Neural cell (in vitro differentiated cells): ENCODE results near the gene LETMD1. TPM values are rescaled to one million over a fixed set of nuclear protein-coding genes. Genes with fewer than 3 reads are reported as not detected.
A peak's percentile ranks its signal among the peaks of the same experiment; 100 is the strongest.

Source experiments
- H2AFZ ChIP-seq: fragments of 200-600, 300-800 bp; sonication (generic), shearing (Covaris generic); 2 replicates; pipeline ENCODE4 v1.6.0; 2014; ENCODE audit warnings: low read depth, mild to moderate bottlenecking, antibody characterized with exemption, low read length, moderate library complexity
- H3F3A ChIP-seq: fragments of 200-600 bp; shearing (Covaris generic); 2 replicates; pipeline ENCODE4 v1.6.1; 2016; ENCODE audit warnings: mild to moderate bottlenecking, moderate library complexity, mixed read lengths, antibody characterized with exemption, low read length; ENCODE audit not compliant: insufficient read depth, poor library complexity, severe bottlenecking
- H3K27ac ChIP-seq: fragments of 200-600, 300-800 bp; sonication (generic), shearing (Covaris generic); 2 replicates; pipeline ENCODE4 v1.5.1; 2014; ENCODE audit warnings: mild to moderate bottlenecking, low read length, moderate library complexity
- H3K27me3 ChIP-seq: fragments of 300-800, 200-600 bp; sonication (generic), shearing (Covaris generic); 2 replicates; pipeline ENCODE4 v1.6.0; 2014; ENCODE audit warnings: mild to moderate bottlenecking, low read depth, low read length, moderate library complexity; ENCODE audit not compliant: insufficient read depth
- H3K36me3 ChIP-seq: fragments of 300-800, 200-600 bp; sonication (generic), shearing (Covaris generic); 2 replicates; pipeline ENCODE4 v1.5.1; 2014; ENCODE audit warnings: mild to moderate bottlenecking, antibody characterized with exemption, low read length, moderate library complexity; ENCODE audit not compliant: insufficient read depth
- H3K4me2 ChIP-seq: fragments of 300-800, 200-600 bp; sonication (generic), shearing (Covaris generic); 2 replicates; pipeline ENCODE4 v1.6.0; 2014; ENCODE audit warnings: mild to moderate bottlenecking, low read length
- H3K4me3 ChIP-seq: fragments of 300-800, 200-600 bp; sonication (generic), shearing (Covaris generic); 2 replicates; pipeline ENCODE4 v1.5.1; 2014; ENCODE audit warnings: mild to moderate bottlenecking, low read length, moderate library complexity
- H3K79me2 ChIP-seq: fragments of 200-600 bp; shearing (Covaris generic); replicated peaks from 2 replicates; pipeline ENCODE4 v1.6.0; 2014; ENCODE audit warnings: mild to moderate bottlenecking, low read length, moderate library complexity; ENCODE audit not compliant: insufficient read depth
- H3K9ac ChIP-seq: fragments of 300-800, 200-600 bp; sonication (generic), shearing (Covaris generic); 2 replicates; pipeline ENCODE4 v1.6.1; 2016; ENCODE audit warnings: mild to moderate bottlenecking, low read length, mixed read lengths
- H3K9me2 ChIP-seq: fragments of 200-600 bp; shearing (Covaris generic); 2 replicates; pipeline ENCODE4 v1.6.1; 2016; ENCODE audit warnings: mild to moderate bottlenecking, low read length, mixed read lengths; ENCODE audit not compliant: insufficient read depth
- H3K9me3 ChIP-seq: fragments of 200-600, 300-800 bp; sonication (generic), shearing (Covaris generic); 2 replicates; pipeline ENCODE4 v1.6.1; 2016; ENCODE audit warnings: mild to moderate bottlenecking, mixed run types, low read length, moderate library complexity, mixed read lengths
- H4K20me1 ChIP-seq: fragments of 200-600 bp; shearing (Covaris generic); 2 replicates; pipeline ENCODE4 v1.6.1; 2016; ENCODE audit warnings: mild to moderate bottlenecking, mixed run types; ENCODE audit not compliant: insufficient read depth
- EP300 ChIP-seq: fragments of 450-650 bp; conservative IDR thresholded peaks from 2 replicates; pipeline ENCODE4 v1.6.1; 2014; ENCODE audit warnings: antibody characterized with exemption, mild to moderate bottlenecking, moderate library complexity; ENCODE audit not compliant: poor library complexity, severe bottlenecking
- EZH2 ChIP-seq: fragments of 200-600, 300-800 bp; shearing (Covaris generic), sonication (generic); IDR thresholded peaks from 2 replicates; pipeline ENCODE4 v1.6.1; 2014; ENCODE audit warnings: antibody characterized with exemption, low read length, borderline replicate concordance, mild to moderate bottlenecking; ENCODE audit not compliant: insufficient read depth, poor library complexity, severe bottlenecking
- MXI1 ChIP-seq: fragments of 450-650 bp; conservative IDR thresholded peaks from 2 replicates; pipeline ENCODE4 v1.6.1; 2014; ENCODE audit warnings: antibody characterized with exemption, mild to moderate bottlenecking; ENCODE audit not compliant: poor library complexity, severe bottlenecking
- POLR2AphosphoS5 ChIP-seq: IDR thresholded peaks from 2 replicates; pipeline ENCODE4 v1.6.1; 2012
- RAD21 ChIP-seq: fragments of 450-650 bp; conservative IDR thresholded peaks from 2 replicates; pipeline ENCODE4 v1.6.1; 2014; ENCODE audit warnings: antibody characterized with exemption, mild to moderate bottlenecking, moderate library complexity
- SMC3 ChIP-seq: fragments of 450-650 bp; conservative IDR thresholded peaks from 2 replicates; pipeline ENCODE4 v1.6.1; 2014; ENCODE audit warnings: antibody characterized with exemption, mild to moderate bottlenecking, moderate library complexity; ENCODE audit not compliant: poor library complexity
- TAF1 ChIP-seq: IDR thresholded peaks from 2 replicates; pipeline ENCODE4 v1.6.1; 2012; ENCODE audit warnings: low read depth
- polyA plus RNA-seq: library from polyadenylated mRNA; depleted of rRNA; stranded (reverse); fragments of >200 nt; gene quantifications from 2 replicates; pipeline ENCODE4 v1.2.3, GENCODE V29; 2014
- TF ChIP-seq, protein P1 (sequence below): fragments of 450-650 bp; IDR thresholded peaks from 2 replicates; pipeline ENCODE4 v1.5.1; 2014; ENCODE audit warnings: antibody characterized with exemption, mild to moderate bottlenecking, moderate library complexity; ENCODE audit not compliant: poor library complexity, severe bottlenecking
- TF ChIP-seq, protein P2 (sequence below): IDR thresholded peaks from 2 replicates; pipeline ENCODE4 v1.6.1; 2012; ENCODE audit warnings: borderline replicate concordance

The LETMD1 gene
- polyA plus RNA-seq, 1 donor from 2014 or later: 101 TPM

DNA sequence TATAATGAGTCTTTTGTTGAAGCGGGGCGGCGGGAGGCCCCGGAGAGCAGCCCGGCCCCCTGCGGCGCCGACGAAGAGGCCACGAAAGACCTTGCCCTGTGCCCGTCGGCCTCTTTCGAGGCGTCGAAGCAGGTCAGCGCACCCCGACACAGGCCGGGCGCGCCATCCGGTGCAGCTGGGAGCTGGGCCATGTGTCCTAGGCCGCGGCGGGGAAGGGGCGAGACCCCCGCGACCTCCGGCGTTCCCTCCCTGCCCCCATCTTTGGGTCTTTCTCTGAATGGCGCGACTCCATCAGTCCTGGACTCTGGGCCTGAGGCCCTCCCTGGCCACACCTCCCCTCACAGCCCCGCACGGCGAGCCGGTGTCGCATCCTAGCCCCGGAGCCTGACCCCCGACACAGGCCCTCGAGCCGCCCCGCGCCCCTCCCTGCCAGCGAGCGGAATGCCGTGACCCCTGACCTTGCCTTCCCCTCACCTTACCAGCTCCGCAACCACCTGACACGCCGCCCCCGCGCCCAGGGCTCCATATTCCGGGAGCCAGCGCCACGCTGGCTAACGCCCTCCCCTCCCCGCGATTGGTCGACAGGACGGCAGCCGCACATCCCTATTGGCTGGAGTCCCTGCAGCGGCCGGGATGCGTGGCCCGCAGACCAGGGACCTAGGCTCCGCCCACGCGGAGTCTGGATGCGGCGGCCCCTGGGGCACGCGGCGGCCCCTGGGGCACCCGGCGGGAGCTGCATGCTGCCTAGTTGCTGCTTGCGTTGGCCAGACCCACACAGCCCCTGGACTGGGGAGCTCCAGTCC is 22.1 kb upstream of the LETMD1 start, which contains the start of gene SLC11A2:
SLC11A2 (minus strand) TSS at position 549 of the 803 bp plus-strand sequence. CDS start 15,656 bp downstream, outside the sequence.
- Histone ChIP-seq H2AFZ (peak within 1 kb of the TSS; percentile 69), H3K79me2 (peaks cover 38% of the 10 kb centered on the region), H3K9ac (peak within 1 kb of the TSS; percentile 89)

DNA sequence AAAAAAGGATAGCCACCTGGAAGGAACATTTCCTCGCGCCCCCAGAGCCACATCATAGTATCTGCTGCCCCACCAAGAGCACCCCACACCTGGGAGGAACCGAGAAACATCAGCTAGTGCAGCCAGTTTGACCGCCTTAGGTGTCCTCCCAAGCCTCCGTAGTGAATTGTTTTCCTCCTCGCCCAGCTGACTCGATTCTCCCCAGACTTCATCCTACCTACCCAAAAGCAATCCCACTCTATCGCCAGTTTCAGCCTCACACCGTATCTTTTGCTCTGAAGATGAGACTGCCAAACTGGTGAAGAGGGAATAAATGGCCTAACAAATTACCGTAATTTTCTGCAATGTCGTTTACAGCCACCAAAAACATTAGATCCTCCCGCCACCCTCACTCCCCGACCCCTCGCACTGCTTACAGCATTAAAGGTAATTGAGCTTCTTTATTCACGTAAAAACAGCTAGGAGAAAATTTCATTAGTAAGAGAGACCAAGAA is 20.7 kb upstream of the LETMD1 start:
- Histone ChIP-seq H3K27ac (no peak overlapping the region), H3K27me3 (no peaks in the 10 kb centered on the region), H3K9me2 (no peaks in the 10 kb centered on the region), H3K36me3 (no peaks in the 10 kb centered on the region), H2AFZ (no peak overlapping the region), H3K79me2 (peaks cover 26% of the 10 kb centered on the region), H3K4me3 (no peak overlapping the region), H4K20me1 (no peaks in the 10 kb centered on the region), H3F3A (no peaks in the 10 kb centered on the region), H3K9me3 (no peaks in the 10 kb centered on the region), H3K4me2 (no peak overlapping the region), H3K9ac (no peak overlapping the region)
- TF ChIP-seq MXI1: no peak
- TF ChIP-seq, protein P1, sequence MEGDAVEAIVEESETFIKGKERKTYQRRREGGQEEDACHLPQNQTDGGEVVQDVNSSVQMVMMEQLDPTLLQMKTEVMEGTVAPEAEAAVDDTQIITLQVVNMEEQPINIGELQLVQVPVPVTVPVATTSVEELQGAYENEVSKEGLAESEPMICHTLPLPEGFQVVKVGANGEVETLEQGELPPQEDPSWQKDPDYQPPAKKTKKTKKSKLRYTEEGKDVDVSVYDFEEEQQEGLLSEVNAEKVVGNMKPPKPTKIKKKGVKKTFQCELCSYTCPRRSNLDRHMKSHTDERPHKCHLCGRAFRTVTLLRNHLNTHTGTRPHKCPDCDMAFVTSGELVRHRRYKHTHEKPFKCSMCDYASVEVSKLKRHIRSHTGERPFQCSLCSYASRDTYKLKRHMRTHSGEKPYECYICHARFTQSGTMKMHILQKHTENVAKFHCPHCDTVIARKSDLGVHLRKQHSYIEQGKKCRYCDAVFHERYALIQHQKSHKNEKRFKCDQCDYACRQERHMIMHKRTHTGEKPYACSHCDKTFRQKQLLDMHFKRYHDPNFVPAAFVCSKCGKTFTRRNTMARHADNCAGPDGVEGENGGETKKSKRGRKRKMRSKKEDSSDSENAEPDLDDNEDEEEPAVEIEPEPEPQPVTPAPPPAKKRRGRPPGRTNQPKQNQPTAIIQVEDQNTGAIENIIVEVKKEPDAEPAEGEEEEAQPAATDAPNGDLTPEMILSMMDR: no peak
- no peak for TF ChIP-seq TAF1
- TF ChIP-seq SMC3: no peak
- no peak for TF ChIP-seq RAD21
- TF ChIP-seq, protein P2, sequence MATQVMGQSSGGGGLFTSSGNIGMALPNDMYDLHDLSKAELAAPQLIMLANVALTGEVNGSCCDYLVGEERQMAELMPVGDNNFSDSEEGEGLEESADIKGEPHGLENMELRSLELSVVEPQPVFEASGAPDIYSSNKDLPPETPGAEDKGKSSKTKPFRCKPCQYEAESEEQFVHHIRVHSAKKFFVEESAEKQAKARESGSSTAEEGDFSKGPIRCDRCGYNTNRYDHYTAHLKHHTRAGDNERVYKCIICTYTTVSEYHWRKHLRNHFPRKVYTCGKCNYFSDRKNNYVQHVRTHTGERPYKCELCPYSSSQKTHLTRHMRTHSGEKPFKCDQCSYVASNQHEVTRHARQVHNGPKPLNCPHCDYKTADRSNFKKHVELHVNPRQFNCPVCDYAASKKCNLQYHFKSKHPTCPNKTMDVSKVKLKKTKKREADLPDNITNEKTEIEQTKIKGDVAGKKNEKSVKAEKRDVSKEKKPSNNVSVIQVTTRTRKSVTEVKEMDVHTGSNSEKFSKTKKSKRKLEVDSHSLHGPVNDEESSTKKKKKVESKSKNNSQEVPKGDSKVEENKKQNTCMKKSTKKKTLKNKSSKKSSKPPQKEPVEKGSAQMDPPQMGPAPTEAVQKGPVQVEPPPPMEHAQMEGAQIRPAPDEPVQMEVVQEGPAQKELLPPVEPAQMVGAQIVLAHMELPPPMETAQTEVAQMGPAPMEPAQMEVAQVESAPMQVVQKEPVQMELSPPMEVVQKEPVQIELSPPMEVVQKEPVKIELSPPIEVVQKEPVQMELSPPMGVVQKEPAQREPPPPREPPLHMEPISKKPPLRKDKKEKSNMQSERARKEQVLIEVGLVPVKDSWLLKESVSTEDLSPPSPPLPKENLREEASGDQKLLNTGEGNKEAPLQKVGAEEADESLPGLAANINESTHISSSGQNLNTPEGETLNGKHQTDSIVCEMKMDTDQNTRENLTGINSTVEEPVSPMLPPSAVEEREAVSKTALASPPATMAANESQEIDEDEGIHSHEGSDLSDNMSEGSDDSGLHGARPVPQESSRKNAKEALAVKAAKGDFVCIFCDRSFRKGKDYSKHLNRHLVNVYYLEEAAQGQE: no peak
- no peak for TF ChIP-seq POLR2AphosphoS5
- TF ChIP-seq EZH2: no peak

More for the DNA sequence above, 22.1 kb upstream of the LETMD1 start, which contains the start of gene SLC11A2:
- Histone ChIP-seq H3K9me3 (no peaks in the 10 kb centered on the region), H3K36me3 (no peaks in the 10 kb centered on the region), H3K4me3 (peak within 1 kb of the TSS; percentile 86), H3K27me3 (no peaks in the 10 kb centered on the region), H3K27ac (peak within 1 kb of the TSS; percentile 80), H3K4me2 (peak within 1 kb of the TSS; percentile 72), H3K9me2 (no peaks in the 10 kb centered on the region), H3F3A (no peaks in the 10 kb centered on the region), H4K20me1 (no peaks in the 10 kb centered on the region)
- TF ChIP-seq SMC3 (no peak), TAF1 (peak; percentile 53), POLR2AphosphoS5 (peak; percentile 74), RAD21 (no peak), EZH2 (no peak), MXI1 (peak; percentile 61), EP300 (peak; percentile 30)
- TF ChIP-seq, protein P1: peak; percentile 19
- TF ChIP-seq, protein P2: peak; percentile 40
